Panc1 (cell line): ENCODE results near the gene FDXACB1. TPM values are rescaled to one million over a fixed set of nuclear protein-coding genes. Genes with fewer than 3 reads are reported as not detected.

ENCODE experiments used
- ATAC-seq: fragments of 200-7000 bp; cut with Tn5 transposase; 2 replicates; pipeline ENCODE4 v1.9.1; 2020; ENCODE audit warnings: mild to moderate bottlenecking, moderate library complexity
- BruUV-seq: library from RNA; stranded (reverse); fragments of 400-500 nt; replicated peaks from 2 replicates; lab custom pipeline; 2021; lab: Mats Ljungman, UMichigan
- CTCF ChIA-PET: fragments of 300-600 bp; sonication (Branson Sonifier 250); formaldehyde crosslinking; loops from one replicate; lab custom pipeline; 2022; ENCODE audit warnings: antibody characterized with exemption; lab: Charles Lee
- POLR2A ChIA-PET: fragments of 300-600 bp; sonication (Branson Sonifier 250); formaldehyde crosslinking; loops from one replicate; lab custom pipeline; 2022; ENCODE audit warnings: antibody characterized with exemption; lab: Charles Lee
- DNase-seq: peaks from one replicate; pipeline ENCODE4 v3.0.0-alpha.2; 2010; ENCODE audit warnings: low read depth, low spot score
- H3K27ac ChIP-seq: 2 replicates; pipeline ENCODE4 v1.5.1; 2011; ENCODE audit warnings: mild to moderate bottlenecking, low read length, inconsistent platforms
- H3K27me3 ChIP-seq: fragments of 200-500 bp; sonication (Bioruptor generic); 2 replicates; pipeline ENCODE4 v1.6.0; 2014; ENCODE audit warnings: low read length, inconsistent platforms; ENCODE audit not compliant: control insufficient read depth, insufficient read depth
- H3K36me3 ChIP-seq: fragments of 200-500 bp; sonication (Bioruptor generic); 2 replicates; pipeline ENCODE4 v1.5.1; 2014; ENCODE audit warnings: inconsistent platforms, mild to moderate bottlenecking, low read length, moderate library complexity; ENCODE audit not compliant: control insufficient read depth, insufficient read depth
- H3K4me1 ChIP-seq: 2 replicates; pipeline ENCODE4 v1.5.1; 2011; ENCODE audit warnings: inconsistent platforms, mild to moderate bottlenecking, low read length, moderate library complexity; ENCODE audit not compliant: control insufficient read depth, insufficient read depth
- H3K4me3 ChIP-seq, 2 experiments: 2 replicates each; pipeline ENCODE4 v1.5.1; 2011 to 2012; ENCODE audit warnings: low read depth in 2 of 2, low read length in 2 of 2, mild to moderate bottlenecking in 2 of 2, inconsistent platforms in 1 of 2, moderate library complexity in 1 of 2
- H3K9me3 ChIP-seq: fragments of 200-500 bp; sonication (Bioruptor generic); 2 replicates; pipeline ENCODE4 v1.5.1; 2014; ENCODE audit warnings: low read depth, mild to moderate bottlenecking, inconsistent platforms, low read length, moderate library complexity; ENCODE audit not compliant: control insufficient read depth, insufficient read depth
- CTCF ChIP-seq: fragments of 450-650 bp; IDR thresholded peaks from 2 replicates; pipeline ENCODE4 v1.5.1; 2017; ENCODE audit warnings: mild to moderate bottlenecking
- POLR2AphosphoS5 ChIP-seq: IDR thresholded peaks from 2 replicates; pipeline ENCODE4 v1.6.1; 2012; ENCODE audit warnings: mild to moderate bottlenecking, low read depth, low read length, moderate library complexity
- REST ChIP-seq, 2 experiments: IDR thresholded peaks; 2 replicates each; pipeline ENCODE4 v1.6.1; 2011 to 2012; ENCODE audit warnings: low read depth in 2 of 2, control low read depth in 1 of 2, low read length in 1 of 2, mild to moderate bottlenecking in 1 of 2, moderate library complexity in 1 of 2; ENCODE audit not compliant: insufficient read depth in 1 of 2
- SIN3A ChIP-seq: IDR thresholded peaks from 2 replicates; pipeline ENCODE4 v1.6.1; 2012; ENCODE audit warnings: low read depth, mild to moderate bottlenecking, low read length, moderate library complexity, borderline replicate concordance; ENCODE audit not compliant: insufficient read depth
- TCF7L2 ChIP-seq: IDR thresholded peaks from 2 replicates; pipeline ENCODE4 v1.6.1; 2011; ENCODE audit warnings: mild to moderate bottlenecking, low read depth, low read length, inconsistent platforms
- in situ Hi-C: cut with HindIII; loops from 2 replicates; pipeline ENCODE4 v1.10.0; 2016; ENCODE audit warnings: low sequenced_read_pairs, low pct_unique_long_range_greater_than_20kb
- intact Hi-C: fragments of 100-400 bp; cut with micrococcal nuclease; formaldehyde crosslinking; loops from one replicate; pipeline ENCODE4 v1.10.0; 2022; ENCODE audit not compliant: unreplicated experiment
- total RNA-seq: library from RNA; stranded (reverse); gene quantifications from one replicate; pipeline ENCODE4 v1.2.1, GENCODE V29; 2021; ENCODE audit not compliant: unreplicated experiment

Gene FDXACB1
- total RNA-seq, 1 experiment from 2014 or later = 4.1 TPM

DNA sequence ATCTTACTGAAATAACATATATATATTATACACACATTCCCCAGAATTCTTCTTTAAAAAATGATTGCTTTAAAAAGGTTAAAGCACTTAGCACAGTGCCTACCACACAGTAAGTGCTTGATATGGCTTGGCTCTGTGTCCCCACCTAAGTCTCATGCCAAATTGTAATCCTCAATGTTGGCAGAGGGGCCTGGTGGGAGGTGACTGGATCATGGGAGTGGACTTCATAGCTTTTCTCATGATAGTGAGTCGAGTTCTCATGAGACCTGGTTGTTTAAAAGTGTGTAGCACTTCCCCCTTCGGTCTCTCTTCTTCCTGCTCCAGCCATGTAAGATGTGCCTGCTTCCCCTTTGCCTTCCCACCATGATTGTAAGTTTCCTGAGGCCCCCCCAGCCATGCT is 26.4 kb upstream of the FDXACB1 start:
- intact Hi-C loops (no loop called here), in situ Hi-C loops (no loop called here)
- ChIA-PET POLR2A (no interaction called here), CTCF (interaction anchor here (0.6 kb wide), 1 partner anchor 605 kb away, joined by 3 read pairs; no protein-coding TSS in a partner anchor)
- Histone ChIP-seq H3K36me3 (no peaks in the 10 kb centered on the region), H3K27ac (no peak overlapping the region), H3K27me3 (peaks cover 7% of the 10 kb centered on the region; the same call in 1 of the 2 replicates), H3K4me1 (no peaks in the 10 kb centered on the region), H3K4me3 (no peak overlapping the region), H3K9me3 (no peaks in the 10 kb centered on the region)
- no TSS peak for BruUV-seq
- no peak for DNase-seq
- ATAC-seq = no peak
- TF ChIP-seq POLR2AphosphoS5 (no peak), TCF7L2 (no peak), REST (IDR thresholded peaks at IDR 0.05; ENCODE audit: insufficient read depth in 1 of 2, low read depth in 2 of 2, low read length in 1 of 2) (no peak), CTCF (no peak), SIN3A (no peak)

GRCh38 chr11:111886844-111887243 is 7.9 kb upstream of the FDXACB1 start:
- BruUV-seq = no TSS peak
- CTCF ChIA-PET = interaction anchor here (0.6 kb wide), 1 partner anchor 217 kb away, joined by 3 read pairs; no protein-coding TSS in a partner anchor

More at GRCh38 chr11:111886844-111887243, 7.9 kb upstream of the FDXACB1 start:
- no peaks in the 10 kb centered on the region for H3K4me1 ChIP-seq
- in situ Hi-C loops = no loop called here
- DNase-seq (no peak), ATAC-seq (no peak)
- TF ChIP-seq POLR2AphosphoS5 (no peak), SIN3A (no peak), REST (IDR thresholded peaks at IDR 0.05; ENCODE audit: insufficient read depth in 1 of 2, low read depth in 2 of 2, low read length in 1 of 2) (no peak), TCF7L2 (no peak), CTCF (no peak)
- H3K27me3 ChIP-seq = no peaks in the 10 kb centered on the region
- H3K4me3 ChIP-seq = no peak overlapping the region
- no peak overlapping the region for H3K27ac ChIP-seq
- no peaks in the 10 kb centered on the region for H3K36me3 ChIP-seq
- intact Hi-C loops = no loop called here
- no peaks in the 10 kb centered on the region for H3K9me3 ChIP-seq
- POLR2A ChIA-PET = no interaction called here
